ENCODE measurements around the gene RCN1.

DNA sequence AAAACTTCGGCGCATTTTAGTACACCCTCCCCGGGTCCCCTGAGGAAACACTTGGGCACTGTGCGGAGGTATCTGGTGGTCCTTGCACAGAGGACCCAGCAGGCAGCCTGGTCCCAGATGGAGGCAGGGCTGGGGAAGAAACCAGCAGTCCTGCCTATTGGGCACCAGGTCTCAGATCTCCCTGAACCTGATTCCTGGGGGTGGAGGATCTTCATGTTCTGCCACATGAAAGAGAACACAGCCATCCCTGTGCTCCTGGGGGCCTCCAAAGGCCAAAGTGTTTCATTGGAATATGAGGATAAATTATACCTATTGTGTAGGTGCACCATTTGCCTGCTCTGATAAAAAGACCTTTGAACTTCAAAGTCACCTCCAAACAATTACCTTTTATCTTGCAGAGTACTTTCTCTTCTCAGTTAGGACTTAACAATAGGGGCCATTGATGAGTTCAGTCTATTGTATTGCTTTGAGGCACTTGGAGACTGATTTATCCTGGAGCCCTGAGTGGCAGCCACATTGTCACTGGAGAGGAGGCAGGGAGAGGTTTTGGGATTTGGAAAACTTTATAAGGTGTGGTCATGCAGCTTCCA lies 1.8 kb downstream of the RCN1 start:
- TF ChIP-seq, protein P1, sequence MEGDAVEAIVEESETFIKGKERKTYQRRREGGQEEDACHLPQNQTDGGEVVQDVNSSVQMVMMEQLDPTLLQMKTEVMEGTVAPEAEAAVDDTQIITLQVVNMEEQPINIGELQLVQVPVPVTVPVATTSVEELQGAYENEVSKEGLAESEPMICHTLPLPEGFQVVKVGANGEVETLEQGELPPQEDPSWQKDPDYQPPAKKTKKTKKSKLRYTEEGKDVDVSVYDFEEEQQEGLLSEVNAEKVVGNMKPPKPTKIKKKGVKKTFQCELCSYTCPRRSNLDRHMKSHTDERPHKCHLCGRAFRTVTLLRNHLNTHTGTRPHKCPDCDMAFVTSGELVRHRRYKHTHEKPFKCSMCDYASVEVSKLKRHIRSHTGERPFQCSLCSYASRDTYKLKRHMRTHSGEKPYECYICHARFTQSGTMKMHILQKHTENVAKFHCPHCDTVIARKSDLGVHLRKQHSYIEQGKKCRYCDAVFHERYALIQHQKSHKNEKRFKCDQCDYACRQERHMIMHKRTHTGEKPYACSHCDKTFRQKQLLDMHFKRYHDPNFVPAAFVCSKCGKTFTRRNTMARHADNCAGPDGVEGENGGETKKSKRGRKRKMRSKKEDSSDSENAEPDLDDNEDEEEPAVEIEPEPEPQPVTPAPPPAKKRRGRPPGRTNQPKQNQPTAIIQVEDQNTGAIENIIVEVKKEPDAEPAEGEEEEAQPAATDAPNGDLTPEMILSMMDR (conservative IDR thresholded peaks at IDR 0.05; ENCODE audit: low read depth in 2 of 2): no peak
- TF ChIP-seq EZH2phosphoT487 (IDR thresholded peaks at IDR 0.05; ENCODE audit: unreplicated experiment) (no peak), EZH2 (IDR thresholded peaks at IDR 0.05; ENCODE audit: low read depth, unreplicated experiment) (no peak), ZNF114 (CRISPR knock-in tag; IDR thresholded peaks at IDR 0.05) (no peak), POLR2AphosphoS5 (IDR thresholded peaks at IDR 0.05; ENCODE audit: low read depth) (no peak), CREB1 (CRISPR knock-in tag; IDR thresholded peaks at IDR 0.05; ENCODE audit: low read depth) (no peak), JUNB (IDR thresholded peaks at IDR 0.05; ENCODE audit: unreplicated experiment) (no peak), ZNF331 (CRISPR knock-in tag; IDR thresholded peaks at IDR 0.05; ENCODE audit: low read depth) (no peak)
- TF ChIP-seq, protein P2, sequence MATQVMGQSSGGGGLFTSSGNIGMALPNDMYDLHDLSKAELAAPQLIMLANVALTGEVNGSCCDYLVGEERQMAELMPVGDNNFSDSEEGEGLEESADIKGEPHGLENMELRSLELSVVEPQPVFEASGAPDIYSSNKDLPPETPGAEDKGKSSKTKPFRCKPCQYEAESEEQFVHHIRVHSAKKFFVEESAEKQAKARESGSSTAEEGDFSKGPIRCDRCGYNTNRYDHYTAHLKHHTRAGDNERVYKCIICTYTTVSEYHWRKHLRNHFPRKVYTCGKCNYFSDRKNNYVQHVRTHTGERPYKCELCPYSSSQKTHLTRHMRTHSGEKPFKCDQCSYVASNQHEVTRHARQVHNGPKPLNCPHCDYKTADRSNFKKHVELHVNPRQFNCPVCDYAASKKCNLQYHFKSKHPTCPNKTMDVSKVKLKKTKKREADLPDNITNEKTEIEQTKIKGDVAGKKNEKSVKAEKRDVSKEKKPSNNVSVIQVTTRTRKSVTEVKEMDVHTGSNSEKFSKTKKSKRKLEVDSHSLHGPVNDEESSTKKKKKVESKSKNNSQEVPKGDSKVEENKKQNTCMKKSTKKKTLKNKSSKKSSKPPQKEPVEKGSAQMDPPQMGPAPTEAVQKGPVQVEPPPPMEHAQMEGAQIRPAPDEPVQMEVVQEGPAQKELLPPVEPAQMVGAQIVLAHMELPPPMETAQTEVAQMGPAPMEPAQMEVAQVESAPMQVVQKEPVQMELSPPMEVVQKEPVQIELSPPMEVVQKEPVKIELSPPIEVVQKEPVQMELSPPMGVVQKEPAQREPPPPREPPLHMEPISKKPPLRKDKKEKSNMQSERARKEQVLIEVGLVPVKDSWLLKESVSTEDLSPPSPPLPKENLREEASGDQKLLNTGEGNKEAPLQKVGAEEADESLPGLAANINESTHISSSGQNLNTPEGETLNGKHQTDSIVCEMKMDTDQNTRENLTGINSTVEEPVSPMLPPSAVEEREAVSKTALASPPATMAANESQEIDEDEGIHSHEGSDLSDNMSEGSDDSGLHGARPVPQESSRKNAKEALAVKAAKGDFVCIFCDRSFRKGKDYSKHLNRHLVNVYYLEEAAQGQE (IDR thresholded peaks at IDR 0.05; ENCODE audit: unreplicated experiment): no peak
- TF ChIP-seq, protein P3, sequence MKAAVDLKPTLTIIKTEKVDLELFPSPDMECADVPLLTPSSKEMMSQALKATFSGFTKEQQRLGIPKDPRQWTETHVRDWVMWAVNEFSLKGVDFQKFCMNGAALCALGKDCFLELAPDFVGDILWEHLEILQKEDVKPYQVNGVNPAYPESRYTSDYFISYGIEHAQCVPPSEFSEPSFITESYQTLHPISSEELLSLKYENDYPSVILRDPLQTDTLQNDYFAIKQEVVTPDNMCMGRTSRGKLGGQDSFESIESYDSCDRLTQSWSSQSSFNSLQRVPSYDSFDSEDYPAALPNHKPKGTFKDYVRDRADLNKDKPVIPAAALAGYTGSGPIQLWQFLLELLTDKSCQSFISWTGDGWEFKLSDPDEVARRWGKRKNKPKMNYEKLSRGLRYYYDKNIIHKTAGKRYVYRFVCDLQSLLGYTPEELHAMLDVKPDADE (IDR thresholded peaks at IDR 0.05): no peak
